K562 (cell line): ENCODE data around the gene AK5. TPM values are rescaled to one million over a fixed set of nuclear protein-coding genes. Genes with fewer than 3 reads are reported as not detected.

Experiments
- CBX3 ChIP-seq, 2 experiments: IDR thresholded peaks; 1 replicate in 1 of 2; 2 replicates in 1 of 2; pipeline ENCODE4 v1.6.1; 2012; ENCODE audit warnings: inconsistent platforms in 2 of 2, low read length in 2 of 2, borderline replicate concordance in 1 of 2, control low read depth in 1 of 2
- DMBX1 ChIP-seq: fragments of 250-450 bp; sonication (Bioruptor Pico); IDR thresholded peaks from 2 replicates; pipeline ENCODE4 v1.8.0; 2022; ENCODE audit warnings: inconsistent platforms, mild to moderate bottlenecking, moderate library complexity, borderline replicate concordance
- E2F3 ChIP-seq: fragments of 250-450 bp; sonication (Bioruptor Pico); IDR thresholded peaks from 2 replicates; pipeline ENCODE4 v1.4.0; 2020; ENCODE audit warnings: mild to moderate bottlenecking
- POLR2AphosphoS5 ChIP-seq: IDR thresholded peaks from 2 replicates; pipeline ENCODE4 v1.6.1; 2011; ENCODE audit warnings: mild to moderate bottlenecking, low read depth, low read length, moderate library complexity; ENCODE audit not compliant: control insufficient read depth, insufficient read depth
- SP1 ChIP-seq: sonication (generic); formaldehyde crosslinking; IDR thresholded peaks from 2 replicates; pipeline ENCODE4 v1.8.1; 2022; ENCODE audit warnings: mild to moderate bottlenecking, missing genetic modification reagents
- TSC22D4 ChIP-seq: fragments of 450-650 bp; IDR thresholded peaks from 2 replicates; pipeline ENCODE4 v1.6.1; 2016; ENCODE audit warnings: missing genetic modification characterization, missing biosample characterization, control low read depth
- ZNF212 ChIP-seq: fragments of 450-650 bp; formaldehyde crosslinking; IDR thresholded peaks from 2 replicates; pipeline ENCODE4 v1.4.0; 2020; ENCODE audit warnings: mild to moderate bottlenecking
- ZNF766 ChIP-seq: fragments of 200-800 bp; sonication (Bioruptor generic); conservative IDR thresholded peaks from 2 replicates; pipeline ENCODE4 v1.6.1; 2016; ENCODE audit warnings: missing genetic modification characterization, missing compliant biosample characterization
- polyA plus RNA-seq, 8 experiments: library from polyadenylated mRNA; depleted of rRNA in 4 of 8; stranded (reverse) in 5 of 8; unstranded in 3 of 8; fragments of >200 nt; fragmentation: Nextera tagmentation in 2 of 8; fragmentation: Illumina TruSeq in 1 of 8; extraction: Ambion mirVana in 2 of 8; extraction: Trizol in 1 of 8; gene quantifications; 2 replicates each; pipeline versions ENCODE4 v1.2.1 to v1.2.3, GENCODE V29; 2011 to 2014; ENCODE audit warnings: inconsistent platforms in 1 of 8, missing spikeins in 1 of 8
- total RNA-seq, 7 experiments: library from RNA; depleted of rRNA in 6 of 7; stranded (reverse); fragments of >200 nt in 6 of 7; fragmentation: Illumina TruSeq in 2 of 7; extraction: Trizol in 2 of 7; gene quantifications; 2 replicates each; pipeline versions ENCODE4 v1.2.1 to v1.2.3, GENCODE V29; 2011 to 2021; ENCODE audit warnings: low replicate concordance in 1 of 7
- TF ChIP-seq, protein P1 (sequence below), 2 experiments: fragments of 450-650 bp in 1 of 2; sonication (generic) in 1 of 2; formaldehyde crosslinking in 1 of 2; IDR thresholded peaks; 2 replicates each; pipeline versions ENCODE4 v1.7.1 to v1.9.0; 2016 to 2022; ENCODE audit warnings: inconsistent platforms in 1 of 2, mild to moderate bottlenecking in 1 of 2, missing genetic modification reagents in 1 of 2
- TF ChIP-seq, protein P2 (sequence below), 2 experiments: fragments of 150-350 bp in 1 of 2; IDR thresholded peaks; 2 replicates each; pipeline ENCODE4 v1.6.1; 2012 to 2016; ENCODE audit warnings: low read depth in 2 of 2, low read length in 2 of 2, mild to moderate bottlenecking in 1 of 2, moderate library complexity in 1 of 2
- TF ChIP-seq, protein P3 (sequence below): IDR thresholded peaks from 3 replicates; pipeline ENCODE4 v1.6.1; 2011; ENCODE audit warnings: borderline replicate concordance, mild to moderate bottlenecking; ENCODE audit not compliant: insufficient read length, insufficient read depth
- TF ChIP-seq, protein P4 (sequence below): sonication (generic); formaldehyde crosslinking; IDR thresholded peaks from 2 replicates; pipeline ENCODE4 v1.5.0; 2020; ENCODE audit warnings: missing genetic modification reagents

Gene AK5
- total and polyA plus RNA-seq, 9 of the 15 experiments (the other 6 are each of a cell fraction or from before 2014, with no cell fraction given), result 0.06 TPM; not detected in 8

DNA sequence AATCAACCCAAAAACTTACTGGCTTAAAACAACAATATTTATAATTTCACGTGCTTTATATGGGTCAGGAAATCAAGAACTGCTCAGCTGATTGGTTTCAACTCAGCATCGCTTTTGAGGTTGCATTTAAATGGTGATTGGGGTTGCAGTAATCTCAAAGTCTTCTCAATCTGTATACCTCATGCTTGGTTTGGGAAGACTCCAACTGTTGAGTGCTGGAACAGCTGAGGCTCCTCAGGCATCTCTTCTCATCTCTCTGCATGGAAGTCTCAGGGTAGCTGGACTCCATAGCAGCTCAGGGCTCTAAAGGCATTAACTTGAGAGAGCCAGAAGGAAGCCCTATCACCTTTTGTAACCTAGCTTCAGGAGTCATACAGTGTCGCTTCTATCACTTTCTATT, 35.1 kb downstream of the AK5 start (continued):
- TF ChIP-seq, protein P1, sequence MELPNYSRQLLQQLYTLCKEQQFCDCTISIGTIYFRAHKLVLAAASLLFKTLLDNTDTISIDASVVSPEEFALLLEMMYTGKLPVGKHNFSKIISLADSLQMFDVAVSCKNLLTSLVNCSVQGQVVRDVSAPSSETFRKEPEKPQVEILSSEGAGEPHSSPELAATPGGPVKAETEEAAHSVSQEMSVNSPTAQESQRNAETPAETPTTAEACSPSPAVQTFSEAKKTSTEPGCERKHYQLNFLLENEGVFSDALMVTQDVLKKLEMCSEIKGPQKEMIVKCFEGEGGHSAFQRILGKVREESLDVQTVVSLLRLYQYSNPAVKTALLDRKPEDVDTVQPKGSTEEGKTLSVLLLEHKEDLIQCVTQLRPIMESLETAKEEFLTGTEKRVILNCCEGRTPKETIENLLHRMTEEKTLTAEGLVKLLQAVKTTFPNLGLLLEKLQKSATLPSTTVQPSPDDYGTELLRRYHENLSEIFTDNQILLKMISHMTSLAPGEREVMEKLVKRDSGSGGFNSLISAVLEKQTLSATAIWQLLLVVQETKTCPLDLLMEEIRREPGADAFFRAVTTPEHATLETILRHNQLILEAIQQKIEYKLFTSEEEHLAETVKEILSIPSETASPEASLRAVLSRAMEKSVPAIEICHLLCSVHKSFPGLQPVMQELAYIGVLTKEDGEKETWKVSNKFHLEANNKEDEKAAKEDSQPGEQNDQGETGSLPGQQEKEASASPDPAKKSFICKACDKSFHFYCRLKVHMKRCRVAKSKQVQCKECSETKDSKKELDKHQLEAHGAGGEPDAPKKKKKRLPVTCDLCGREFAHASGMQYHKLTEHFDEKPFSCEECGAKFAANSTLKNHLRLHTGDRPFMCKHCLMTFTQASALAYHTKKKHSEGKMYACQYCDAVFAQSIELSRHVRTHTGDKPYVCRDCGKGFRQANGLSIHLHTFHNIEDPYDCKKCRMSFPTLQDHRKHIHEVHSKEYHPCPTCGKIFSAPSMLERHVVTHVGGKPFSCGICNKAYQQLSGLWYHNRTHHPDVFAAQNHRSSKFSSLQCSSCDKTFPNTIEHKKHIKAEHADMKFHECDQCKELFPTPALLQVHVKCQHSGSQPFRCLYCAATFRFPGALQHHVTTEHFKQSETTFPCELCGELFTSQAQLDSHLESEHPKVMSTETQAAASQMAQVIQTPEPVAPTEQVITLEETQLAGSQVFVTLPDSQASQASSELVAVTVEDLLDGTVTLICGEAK (IDR thresholded peaks at IDR 0.05), result no peak
- TF ChIP-seq, protein P1 (CRISPR knock-in tag; IDR thresholded peaks at IDR 0.05), result no peak
- TF ChIP-seq E2F3 (CRISPR knock-in tag) (no peak), DMBX1 (CRISPR knock-in tag) (no peak), POLR2AphosphoS5 (no peak), ZNF766 (CRISPR knock-in tag) (no peak), TSC22D4 (tag) (no peak), CBX3 (IDR thresholded peaks at IDR 0.05; ENCODE audit: borderline replicate concordance in 1 of 2, low read length in 2 of 2) (no peak), SP1 (no peak), ZNF212 (CRISPR knock-in tag) (no peak)
- TF ChIP-seq, protein P2, sequence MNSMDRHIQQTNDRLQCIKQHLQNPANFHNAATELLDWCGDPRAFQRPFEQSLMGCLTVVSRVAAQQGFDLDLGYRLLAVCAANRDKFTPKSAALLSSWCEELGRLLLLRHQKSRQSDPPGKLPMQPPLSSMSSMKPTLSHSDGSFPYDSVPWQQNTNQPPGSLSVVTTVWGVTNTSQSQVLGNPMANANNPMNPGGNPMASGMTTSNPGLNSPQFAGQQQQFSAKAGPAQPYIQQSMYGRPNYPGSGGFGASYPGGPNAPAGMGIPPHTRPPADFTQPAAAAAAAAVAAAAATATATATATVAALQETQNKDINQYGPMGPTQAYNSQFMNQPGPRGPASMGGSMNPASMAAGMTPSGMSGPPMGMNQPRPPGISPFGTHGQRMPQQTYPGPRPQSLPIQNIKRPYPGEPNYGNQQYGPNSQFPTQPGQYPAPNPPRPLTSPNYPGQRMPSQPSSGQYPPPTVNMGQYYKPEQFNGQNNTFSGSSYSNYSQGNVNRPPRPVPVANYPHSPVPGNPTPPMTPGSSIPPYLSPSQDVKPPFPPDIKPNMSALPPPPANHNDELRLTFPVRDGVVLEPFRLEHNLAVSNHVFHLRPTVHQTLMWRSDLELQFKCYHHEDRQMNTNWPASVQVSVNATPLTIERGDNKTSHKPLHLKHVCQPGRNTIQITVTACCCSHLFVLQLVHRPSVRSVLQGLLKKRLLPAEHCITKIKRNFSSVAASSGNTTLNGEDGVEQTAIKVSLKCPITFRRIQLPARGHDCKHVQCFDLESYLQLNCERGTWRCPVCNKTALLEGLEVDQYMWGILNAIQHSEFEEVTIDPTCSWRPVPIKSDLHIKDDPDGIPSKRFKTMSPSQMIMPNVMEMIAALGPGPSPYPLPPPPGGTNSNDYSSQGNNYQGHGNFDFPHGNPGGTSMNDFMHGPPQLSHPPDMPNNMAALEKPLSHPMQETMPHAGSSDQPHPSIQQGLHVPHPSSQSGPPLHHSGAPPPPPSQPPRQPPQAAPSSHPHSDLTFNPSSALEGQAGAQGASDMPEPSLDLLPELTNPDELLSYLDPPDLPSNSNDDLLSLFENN (IDR thresholded peaks at IDR 0.05; ENCODE audit: low read depth in 2 of 2, low read length in 2 of 2), result no peak
- TF ChIP-seq, protein P3, sequence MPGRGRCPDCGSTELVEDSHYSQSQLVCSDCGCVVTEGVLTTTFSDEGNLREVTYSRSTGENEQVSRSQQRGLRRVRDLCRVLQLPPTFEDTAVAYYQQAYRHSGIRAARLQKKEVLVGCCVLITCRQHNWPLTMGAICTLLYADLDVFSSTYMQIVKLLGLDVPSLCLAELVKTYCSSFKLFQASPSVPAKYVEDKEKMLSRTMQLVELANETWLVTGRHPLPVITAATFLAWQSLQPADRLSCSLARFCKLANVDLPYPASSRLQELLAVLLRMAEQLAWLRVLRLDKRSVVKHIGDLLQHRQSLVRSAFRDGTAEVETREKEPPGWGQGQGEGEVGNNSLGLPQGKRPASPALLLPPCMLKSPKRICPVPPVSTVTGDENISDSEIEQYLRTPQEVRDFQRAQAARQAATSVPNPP, result no peak
- TF ChIP-seq, protein P4, sequence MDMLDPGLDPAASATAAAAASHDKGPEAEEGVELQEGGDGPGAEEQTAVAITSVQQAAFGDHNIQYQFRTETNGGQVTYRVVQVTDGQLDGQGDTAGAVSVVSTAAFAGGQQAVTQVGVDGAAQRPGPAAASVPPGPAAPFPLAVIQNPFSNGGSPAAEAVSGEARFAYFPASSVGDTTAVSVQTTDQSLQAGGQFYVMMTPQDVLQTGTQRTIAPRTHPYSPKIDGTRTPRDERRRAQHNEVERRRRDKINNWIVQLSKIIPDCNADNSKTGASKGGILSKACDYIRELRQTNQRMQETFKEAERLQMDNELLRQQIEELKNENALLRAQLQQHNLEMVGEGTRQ (CRISPR knock-in tag), result no peak
- TF ChIP-seq, all 486 proteins: peak for 0
